CD4-positive, alpha-beta T cell treated with Interleukin-6 at 100 ng/mL for 8 hours (primary cell): ENCODE results near the gene TUFT1.
"Not testable (repeated sequence)": the region's sequence is repeated elsewhere in the genome, so short reads cannot be mapped to it uniquely, and the experiment has no call there.

Experiments used
- DNase-seq: peaks from one replicate; pipeline ENCODE4 v3.0.0-alpha.2; 2020; ENCODE audit warnings: mixed read lengths, low spot score

The TUFT1 gene

GRCh38 chr1:151581451-151581850, 41.3 kb downstream of the TUFT1 start:
- no peak for DNase-seq

- DNase-seq, result no peak
Observed at GRCh38 chr1:151581921-151582320, 41.8 kb downstream of the TUFT1 start.

GRCh38 chr1:151583796-151584195, 43.7 kb downstream of the TUFT1 start:
- no peak for DNase-seq

DNA sequence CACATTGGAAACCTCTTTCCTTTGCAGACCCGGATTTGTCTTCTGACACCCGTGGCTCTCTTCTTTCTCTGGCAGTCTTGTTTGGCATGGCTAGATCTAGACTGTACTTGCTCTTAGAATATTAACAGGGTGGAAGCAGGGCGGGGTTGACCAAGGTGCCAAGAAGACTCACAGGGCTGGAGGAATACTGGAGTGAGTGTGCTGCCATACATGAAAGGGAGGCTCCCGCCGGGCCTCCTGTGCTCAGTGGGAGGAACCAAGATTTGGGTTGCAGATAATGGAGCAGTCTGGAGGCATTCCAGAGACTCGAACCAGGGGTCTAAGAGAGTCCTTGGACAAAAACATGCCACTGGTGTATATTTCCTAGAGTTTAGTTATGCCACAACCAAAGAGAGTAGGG, 44.2 kb downstream of the TUFT1 start:
- DNase-seq, result no peak

- no peak for DNase-seq
Observed at GRCh38 chr1:151584780-151585179, 44.7 kb downstream of the TUFT1 start.

DNA sequence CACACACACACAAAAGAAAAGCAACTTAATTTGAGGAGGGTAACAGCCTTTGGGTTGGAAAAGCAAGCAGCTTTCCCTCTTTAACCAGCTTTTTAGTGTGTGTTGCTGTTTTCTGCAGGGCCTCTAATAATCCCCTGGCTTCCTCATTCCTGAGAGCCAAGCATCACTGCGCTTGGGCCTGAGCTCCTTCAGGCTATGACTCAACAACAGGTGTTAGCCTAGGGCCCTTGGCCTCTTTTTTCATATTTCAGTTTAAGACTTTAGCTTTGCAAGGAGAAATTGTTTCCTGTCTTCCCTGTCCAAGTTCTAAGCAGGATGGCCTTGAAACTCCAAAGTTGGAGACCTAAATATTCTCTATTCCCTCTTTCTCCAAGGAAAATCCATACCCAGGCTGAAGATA, 45.5 kb downstream of the TUFT1 start:
- DNase-seq, result no peak

- no peak for DNase-seq
Observed at GRCh38 chr1:151590961-151591360, 50.9 kb downstream of the TUFT1 start.

- DNase-seq, result no peak
Observed at GRCh38 chr1:151593730-151594129, 53.6 kb downstream of the TUFT1 start.

GRCh38 chr1:151594143-151594625, 54.1 kb downstream of the TUFT1 start:
- peak; percentile 88 for DNase-seq

DNA sequence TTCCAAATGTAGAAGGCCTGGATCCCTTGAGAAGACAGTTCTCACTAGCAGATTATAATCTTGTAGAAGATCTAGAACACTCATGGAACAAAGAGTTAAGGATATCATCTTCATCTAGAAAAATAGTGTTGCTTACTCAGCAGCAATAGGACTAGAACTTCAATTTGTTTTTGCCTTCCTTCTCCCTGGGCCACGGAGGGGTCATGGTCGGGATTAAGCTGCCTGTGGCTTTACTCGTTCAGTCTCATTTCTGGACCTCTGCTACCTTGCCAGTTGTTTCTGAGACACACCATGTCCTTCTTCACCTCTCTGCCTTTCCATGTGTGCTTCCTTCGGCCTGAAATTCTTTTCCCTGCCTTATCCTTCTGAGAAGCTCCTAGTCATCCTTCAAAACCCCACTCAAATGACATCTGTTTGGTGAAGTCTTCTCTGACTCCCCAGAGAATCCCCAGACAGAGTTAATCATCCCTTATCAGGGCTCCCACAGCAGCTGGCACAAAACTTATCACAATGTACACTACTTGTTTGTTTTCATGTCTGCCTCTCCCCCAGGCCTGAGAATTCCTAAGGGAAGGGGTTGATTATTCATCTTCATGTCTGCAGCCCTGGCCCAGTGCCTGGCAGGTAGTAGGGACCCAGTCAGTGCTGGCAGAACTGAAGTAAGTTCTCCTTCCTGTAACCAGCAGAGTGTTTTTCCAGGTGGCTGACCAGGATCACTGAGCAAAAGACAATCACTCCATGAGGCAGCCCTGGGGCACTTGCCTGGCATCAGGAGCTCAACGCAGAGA, 56.3 kb downstream of the TUFT1 start:
- DNase-seq, result no peak

- DNase-seq, result not testable (repeated sequence)
Observed at GRCh38 chr1:151602550-151602949, 62.4 kb downstream of the TUFT1 start.

DNA sequence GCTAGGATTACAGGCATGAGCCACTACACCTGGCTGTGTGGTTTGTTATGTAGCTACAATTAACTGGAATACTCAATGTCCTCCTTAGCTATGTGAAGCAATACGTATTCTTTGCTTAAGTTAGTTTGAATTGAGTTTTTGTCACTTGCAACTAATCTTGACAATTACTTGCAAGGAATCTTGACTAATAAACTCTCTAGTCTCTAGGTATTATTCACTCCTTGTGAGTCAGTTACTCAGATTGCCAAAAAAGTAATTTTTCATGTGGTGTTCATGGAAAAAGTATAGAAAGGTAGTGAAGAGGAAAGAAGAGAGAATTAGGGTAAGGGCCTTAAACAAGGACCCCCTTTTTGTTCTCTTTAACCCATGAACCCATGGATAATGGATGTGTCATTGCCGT, 64.2 kb downstream of the TUFT1 start:
- no peak for DNase-seq

GRCh38 chr1:151606384-151606783, 66.3 kb downstream of the TUFT1 start:
- no peak for DNase-seq

- DNase-seq, result no peak
Observed at GRCh38 chr1:151606857-151607256, 66.7 kb downstream of the TUFT1 start.

GRCh38 chr1:151610142-151610541, 70.0 kb downstream of the TUFT1 start:
- DNase-seq, result no peak

DNA sequence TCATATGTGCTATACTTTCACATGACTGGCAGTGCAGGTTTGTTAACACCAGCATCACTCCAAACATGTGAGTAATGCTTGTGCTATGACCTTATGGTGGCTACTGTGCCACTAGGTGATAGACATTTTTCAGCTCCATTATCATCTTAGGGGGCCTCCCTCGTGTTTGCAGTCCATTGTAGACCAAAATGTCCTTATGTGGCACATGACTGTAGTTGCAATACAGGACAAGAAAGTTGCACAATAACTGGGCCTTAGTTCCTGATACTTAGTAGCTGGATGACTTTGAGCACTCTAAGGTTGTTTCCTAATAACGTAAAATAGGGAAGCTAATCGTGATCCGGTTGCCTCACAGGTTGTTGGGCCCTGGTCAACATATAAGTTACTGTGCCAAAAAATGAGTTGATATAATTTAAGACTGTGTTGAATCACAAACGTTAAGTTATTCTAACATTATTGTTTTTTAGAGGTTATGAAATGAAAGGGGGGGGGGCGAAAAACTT, 71.2 kb downstream of the TUFT1 start:
- DNase-seq, result no peak

GRCh38 chr1:151611832-151612500, 71.9 kb downstream of the TUFT1 start, which contains the start of gene SNX27:
Gene SNX27, plus strand, starts transcription at chr1:151612050. Its CDS starts 152 bp downstream, at chr1:151612202.
- DNase-seq, result peak; percentile 90

DNA sequence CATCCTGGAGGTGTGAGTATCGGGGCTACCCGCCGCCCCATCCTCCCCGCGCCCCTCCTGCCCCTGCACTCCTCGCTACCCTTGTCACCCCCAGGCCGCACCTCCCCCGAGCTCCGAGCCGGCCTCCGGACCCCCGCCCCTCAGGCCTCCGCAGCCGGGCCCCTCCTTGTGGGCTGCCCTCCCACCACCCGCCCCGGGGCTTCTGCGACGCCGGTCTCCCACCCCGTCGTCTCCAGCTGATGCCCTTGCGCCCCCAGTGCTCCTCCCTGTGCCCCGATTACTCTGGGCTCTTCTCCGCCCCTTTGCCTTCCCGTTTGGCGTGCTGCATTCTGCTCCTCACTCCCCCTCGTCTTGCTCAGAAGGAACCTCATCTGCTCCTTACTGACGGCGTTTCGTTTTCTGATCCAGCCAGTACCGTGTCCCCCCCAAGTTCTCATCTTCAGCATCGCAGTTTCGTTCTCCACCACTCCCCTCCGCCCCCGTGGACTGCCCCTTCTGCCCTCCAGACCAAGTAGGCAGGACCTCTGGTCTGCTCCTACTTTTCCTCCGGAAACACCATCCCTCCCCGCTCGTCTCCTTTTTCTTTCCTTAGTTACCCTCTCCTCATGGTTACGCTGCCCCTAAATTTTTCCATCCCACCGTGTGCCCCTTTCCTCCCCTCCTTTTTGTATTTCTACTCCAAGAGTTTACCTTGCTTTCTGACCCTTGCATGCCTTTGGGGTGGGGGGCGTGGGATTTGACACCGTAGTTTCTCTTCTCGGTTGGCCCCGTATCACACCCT, 72.6 kb downstream of the TUFT1 start:
- no peak for DNase-seq

DNA sequence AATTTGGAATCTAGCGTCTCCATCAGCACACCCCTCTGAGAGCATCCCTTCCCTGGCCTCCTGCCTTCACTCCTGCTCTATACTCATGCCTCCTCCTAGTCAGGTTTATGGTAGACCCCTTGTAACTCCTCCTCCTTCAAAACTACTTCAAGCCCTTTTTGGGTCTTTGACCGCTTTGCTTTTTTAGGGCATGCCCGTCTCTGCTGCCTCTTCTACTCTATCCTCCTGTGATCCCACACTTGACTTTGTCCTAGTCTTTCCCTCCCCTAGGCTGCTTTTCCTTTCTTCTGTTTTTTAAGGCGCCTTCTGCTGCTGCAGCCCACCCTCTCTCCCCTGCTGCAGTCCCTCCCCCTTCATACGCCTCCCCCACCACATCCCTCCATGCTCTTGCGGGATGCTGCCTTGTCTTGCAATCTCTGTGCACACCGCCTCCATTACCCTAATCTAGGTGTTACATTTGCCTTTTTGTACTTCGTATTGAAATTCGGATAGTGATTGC, 73.2 kb downstream of the TUFT1 start:
- DNase-seq, result no peak

- no peak for DNase-seq
Observed at GRCh38 chr1:151615711-151616504, 75.8 kb downstream of the TUFT1 start.

DNA sequence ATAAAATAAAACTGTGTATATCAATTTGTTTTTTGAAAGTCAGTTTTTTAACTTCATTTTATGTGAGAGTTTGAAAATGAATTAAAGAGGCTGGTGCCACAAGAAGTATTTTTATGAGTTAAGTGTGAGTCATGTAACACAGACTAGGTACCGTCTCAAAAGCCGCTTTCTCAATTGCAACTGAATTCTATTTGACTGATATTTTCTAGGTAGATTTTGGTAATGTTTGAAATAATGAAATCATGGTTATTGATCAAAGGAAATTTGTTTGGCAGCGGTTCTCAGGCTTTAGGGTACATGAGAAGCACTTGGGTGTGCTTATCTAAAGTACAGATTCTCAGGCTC, 76.4 kb downstream of the TUFT1 start:
- DNase-seq, result no peak
